HepG2 (cell line): Measurements from ENCODE around the gene NOTCH4. TPM values are rescaled to one million over a fixed set of nuclear protein-coding genes. Genes with fewer than 3 reads are reported as not detected.

Source experiments
- ARID4A ChIP-seq: sonication (generic); formaldehyde crosslinking; IDR thresholded peaks from 2 replicates; pipeline ENCODE4 v1.5.0; 2020; ENCODE audit warnings: mild to moderate bottlenecking, missing genetic modification reagents, borderline replicate concordance
- GMEB1 ChIP-seq: sonication (generic); formaldehyde crosslinking; IDR thresholded peaks from 2 replicates; pipeline ENCODE4 v1.5.1; 2020; ENCODE audit warnings: missing genetic modification reagents, mild to moderate bottlenecking, borderline replicate concordance
- GPBP1L1 ChIP-seq: sonication (generic); formaldehyde crosslinking; IDR thresholded peaks from 2 replicates; pipeline ENCODE4 v1.5.0; 2020; ENCODE audit warnings: mild to moderate bottlenecking, missing genetic modification reagents
- HMGXB4 ChIP-seq, 2 experiments: sonication (generic) in 1 of 2; formaldehyde crosslinking in 1 of 2; IDR thresholded peaks; 2 replicates each; pipeline versions ENCODE4 v1.4.0 to v1.6.1; 2018 to 2020; ENCODE audit warnings: missing genetic modification reagents in 2 of 2, borderline replicate concordance in 1 of 2, low read depth in 1 of 2, mild to moderate bottlenecking in 1 of 2, missing biosample characterization in 1 of 2
- ISL2 ChIP-seq: sonication (generic); formaldehyde crosslinking; IDR thresholded peaks from 2 replicates; pipeline ENCODE4 v1.5.0; 2020; ENCODE audit warnings: missing genetic modification reagents
- KAT8 ChIP-seq: IDR thresholded peaks from 2 replicates; pipeline ENCODE4 v1.6.1; 2016; ENCODE audit warnings: missing genetic modification reagents, missing compliant biosample characterization
- MAX ChIP-seq: IDR thresholded peaks from 2 replicates; pipeline ENCODE4 v1.6.1; 2012; ENCODE audit warnings: inconsistent platforms
- MAZ ChIP-seq, 2 experiments: sonication (generic) in 1 of 2; formaldehyde crosslinking in 1 of 2; IDR thresholded peaks; 2 replicates each; pipeline versions ENCODE4 v1.5.0 to v1.6.1; 2012 to 2020; ENCODE audit warnings: low read depth in 2 of 2, mild to moderate bottlenecking in 2 of 2, borderline replicate concordance in 1 of 2, improper control_type of control experiment in 1 of 2, low read length in 1 of 2, missing genetic modification reagents in 1 of 2, moderate library complexity in 1 of 2
- NFKB2 ChIP-seq: sonication (generic); formaldehyde crosslinking; IDR thresholded peaks from 2 replicates; pipeline ENCODE4 v1.4.0; 2020; ENCODE audit warnings: missing genetic modification reagents, borderline replicate concordance
- PATZ1 ChIP-seq: sonication (generic); formaldehyde crosslinking; IDR thresholded peaks from 2 replicates; pipeline ENCODE4 v1.4.0; 2020; ENCODE audit warnings: missing genetic modification reagents
- SRY ChIP-seq: sonication (generic); formaldehyde crosslinking; IDR thresholded peaks from 2 replicates; pipeline ENCODE4 v1.8.0; 2022; ENCODE audit warnings: mild to moderate bottlenecking, missing genetic modification reagents
- TFE3 ChIP-seq: IDR thresholded peaks from 2 replicates; pipeline ENCODE4 v1.6.1; 2016
- ZNF839 ChIP-seq: sonication (generic); formaldehyde crosslinking; IDR thresholded peaks from 2 replicates; pipeline ENCODE4 v1.4.0; 2020; ENCODE audit warnings: missing genetic modification reagents, mild to moderate bottlenecking, borderline replicate concordance
- polyA plus RNA-seq, 8 experiments: library from polyadenylated mRNA; depleted of rRNA in 3 of 8; stranded (reverse) in 7 of 8; unstranded in 1 of 8; fragments of >200 nt; fragmentation: Illumina TruSeq in 4 of 8; extraction: Trizol in 4 of 8; gene quantifications; 2 replicates each; pipeline versions ENCODE4 v1.2.1 to v1.2.3, GENCODE V29; 2011 to 2016; ENCODE audit warnings: low read depth in 4 of 8, missing spikeins in 1 of 8, mixed read lengths in 1 of 8; ENCODE audit not compliant: insufficient read depth in 1 of 8
- total RNA-seq, 5 experiments: library from RNA; depleted of rRNA; stranded (reverse); fragments of >200 nt; fragmentation: Illumina TruSeq; extraction: Trizol; gene quantifications; 2 replicates each; pipeline ENCODE4 v1.2.3, GENCODE V29; 2016; ENCODE audit warnings: low read depth in 1 of 5

Gene NOTCH4
- total and polyA plus RNA-seq, 2 of the 13 experiments (the other 11 are each of a cell fraction or from before 2014, with no cell fraction given), result 0.51 to 0.83 TPM

GRCh38 chr6:32189069-32189741, 34.7 kb downstream of the NOTCH4 start (continued):
- no peak for TF ChIP-seq GMEB1 (CRISPR knock-in tag)
- 0 out of 2 replicates have a peak, but pooled peaks have one; percentile 16 for TF ChIP-seq SRY (CRISPR knock-in tag)
- TF ChIP-seq KAT8 (CRISPR knock-in tag), result no peak
- TF ChIP-seq ZNF839, result no peak
- TF ChIP-seq MAX, result 0 out of 2 replicates have a peak, but pooled peaks have one; percentile 5
- no peak for TF ChIP-seq HMGXB4 (CRISPR knock-in tag; IDR thresholded peaks at IDR 0.05; ENCODE audit: borderline replicate concordance in 1 of 2, low read depth in 1 of 2)
- TF ChIP-seq GPBP1L1, result no peak
- TF ChIP-seq ARID4A (CRISPR knock-in tag), result 0 out of 2 replicates have a peak, but pooled peaks have one; percentile 16
- no peak for TF ChIP-seq MAZ (IDR thresholded peaks at IDR 0.05; ENCODE audit: borderline replicate concordance, low read depth, low read length)
- peak; percentile 55; the same call in 1 of the 2 replicates for TF ChIP-seq MAZ (CRISPR knock-in tag; IDR thresholded peaks at IDR 0.05; ENCODE audit: low read depth)
- 0 out of 2 replicates have a peak, but pooled peaks have one; percentile 27 for TF ChIP-seq NFKB2
- no peak for TF ChIP-seq TFE3
- TF ChIP-seq ISL2 (CRISPR knock-in tag), result 0 out of 2 replicates have a peak, but pooled peaks have one; percentile 9
- TF ChIP-seq PATZ1, result peak; percentile 85
